Liver (tissue), 3 donors: ENCODE results near the gene PRPH.

Experiments
- EGR1 ChIP-seq, 2 donors: IDR thresholded peaks; 2 replicates each; pipeline ENCODE4 v1.6.1; 2016 to 2018; ENCODE audit warnings: antibody characterized with exemption in 2 of 2, low read depth in 2 of 2
- FOXA1 ChIP-seq: IDR thresholded peaks from 2 replicates; pipeline ENCODE4 v1.6.1; 2016; ENCODE audit warnings: antibody characterized with exemption
- FOXA2 ChIP-seq: IDR thresholded peaks from 2 replicates; pipeline ENCODE4 v1.6.1; 2016; ENCODE audit warnings: antibody characterized with exemption
- GABPA ChIP-seq, 2 donors: IDR thresholded peaks in 1 of 2; conservative IDR thresholded peaks in 1 of 2; 2 replicates each; pipeline ENCODE4 v1.6.1; 2016; ENCODE audit warnings: antibody characterized with exemption in 2 of 2, mild to moderate bottlenecking in 1 of 2, moderate library complexity in 1 of 2
- JUND ChIP-seq, 2 donors: IDR thresholded peaks; 2 replicates each; pipeline ENCODE4 v1.6.1; 2016; ENCODE audit warnings: antibody characterized with exemption in 2 of 2
- RAD21 ChIP-seq, 2 donors: IDR thresholded peaks; 2 replicates each; pipeline ENCODE4 v1.6.1; 2016; ENCODE audit warnings: antibody characterized with exemption in 2 of 2, mild to moderate bottlenecking in 2 of 2
- RXRA ChIP-seq, 2 donors: IDR thresholded peaks; 2 replicates each; pipeline ENCODE4 v1.6.1; 2017 to 2018; ENCODE audit warnings: antibody characterized with exemption in 2 of 2, mild to moderate bottlenecking in 1 of 2
- TAF1 ChIP-seq: conservative IDR thresholded peaks from 2 replicates; pipeline ENCODE4 v1.6.1; 2016; ENCODE audit warnings: antibody characterized with exemption, mild to moderate bottlenecking
- TF ChIP-seq, protein P1 (sequence below): fragments of 150-350 bp; IDR thresholded peaks from 2 replicates; pipeline ENCODE4 v1.5.1; 2017; ENCODE audit warnings: improper control_type of control experiment, low read depth, low read length; ENCODE audit not compliant: missing input control
- TF ChIP-seq, protein P2 (sequence below): IDR thresholded peaks from 2 replicates; pipeline ENCODE4 v1.6.1; 2016; ENCODE audit warnings: antibody characterized with exemption
- donor health status: healthy.
- donor health status: healthy.

GRCh38 chr12:49272790-49273725 is 21.9 kb upstream of the PRPH start:
- TF ChIP-seq, protein P1, sequence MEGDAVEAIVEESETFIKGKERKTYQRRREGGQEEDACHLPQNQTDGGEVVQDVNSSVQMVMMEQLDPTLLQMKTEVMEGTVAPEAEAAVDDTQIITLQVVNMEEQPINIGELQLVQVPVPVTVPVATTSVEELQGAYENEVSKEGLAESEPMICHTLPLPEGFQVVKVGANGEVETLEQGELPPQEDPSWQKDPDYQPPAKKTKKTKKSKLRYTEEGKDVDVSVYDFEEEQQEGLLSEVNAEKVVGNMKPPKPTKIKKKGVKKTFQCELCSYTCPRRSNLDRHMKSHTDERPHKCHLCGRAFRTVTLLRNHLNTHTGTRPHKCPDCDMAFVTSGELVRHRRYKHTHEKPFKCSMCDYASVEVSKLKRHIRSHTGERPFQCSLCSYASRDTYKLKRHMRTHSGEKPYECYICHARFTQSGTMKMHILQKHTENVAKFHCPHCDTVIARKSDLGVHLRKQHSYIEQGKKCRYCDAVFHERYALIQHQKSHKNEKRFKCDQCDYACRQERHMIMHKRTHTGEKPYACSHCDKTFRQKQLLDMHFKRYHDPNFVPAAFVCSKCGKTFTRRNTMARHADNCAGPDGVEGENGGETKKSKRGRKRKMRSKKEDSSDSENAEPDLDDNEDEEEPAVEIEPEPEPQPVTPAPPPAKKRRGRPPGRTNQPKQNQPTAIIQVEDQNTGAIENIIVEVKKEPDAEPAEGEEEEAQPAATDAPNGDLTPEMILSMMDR, result no peak
- TF ChIP-seq RXRA (IDR thresholded peaks at IDR 0.05), result no peak
- TF ChIP-seq, protein P2, sequence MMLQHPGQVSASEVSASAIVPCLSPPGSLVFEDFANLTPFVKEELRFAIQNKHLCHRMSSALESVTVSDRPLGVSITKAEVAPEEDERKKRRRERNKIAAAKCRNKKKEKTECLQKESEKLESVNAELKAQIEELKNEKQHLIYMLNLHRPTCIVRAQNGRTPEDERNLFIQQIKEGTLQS, result no peak
- no peak for TF ChIP-seq GABPA (IDR thresholded peaks at IDR 0.05 in 1 of 2, conservative IDR thresholded peaks at IDR 0.05 in 1 of 2)
- TF ChIP-seq FOXA2, result no peak
- no peak for TF ChIP-seq RAD21 (IDR thresholded peaks at IDR 0.05)
- no peak for TF ChIP-seq EGR1 (IDR thresholded peaks at IDR 0.05; ENCODE audit: low read depth in 2 of 2)
- no peak for TF ChIP-seq TAF1
- no peak for TF ChIP-seq FOXA1
- TF ChIP-seq JUND (IDR thresholded peaks at IDR 0.05), result no peak
